GM12878 (cell line): ENCODE results near the gene ESR1. TPM values are rescaled to one million over a fixed set of nuclear protein-coding genes. Genes with fewer than 3 reads are reported as not detected.

ENCODE experiments used
- ATAC-seq: fragments of 200-7000 bp; cut with Tn5 transposase; 3 replicates; pipeline ENCODE4 v1.9.1; 2020; ENCODE audit warnings: mild to moderate bottlenecking, moderate library complexity
- BruUV-seq: library from RNA; stranded (reverse); fragments of 400-500 nt; replicated peaks from 2 replicates; lab custom pipeline; 2021; lab: Mats Ljungman, UMichigan
- CTCF ChIA-PET: fragments of 300-600 bp; sonication (Branson Sonifier 250); formaldehyde crosslinking; extraction: SDS; loops from one replicate; lab custom pipeline; 2021; ENCODE audit warnings: inconsistent platforms; lab: Yijun Ruan, JAX
- POLR2A ChIA-PET: fragments of 350-600 bp; formaldehyde crosslinking; extraction: SDS; loops from one replicate; lab custom pipeline; 2021; ENCODE audit warnings: inconsistent platforms; lab: Charles Lee
- RAD21 ChIA-PET: fragments of 300-600 bp; sonication (Branson Sonifier 250); formaldehyde crosslinking; loops from one replicate; lab custom pipeline; 2023; ENCODE audit warnings: antibody characterized with exemption; ENCODE audit not compliant: unreplicated experiment; lab: Charles Lee
- SMC1A ChIA-PET: fragments of 300-600 bp; sonication (Branson Sonifier 250); formaldehyde crosslinking; loops from one replicate; lab custom pipeline; 2023; ENCODE audit not compliant: unreplicated experiment, uncharacterized antibody; lab: Charles Lee
- DNase-seq: peaks from one replicate; pipeline ENCODE4 v3.0.0-alpha.2; 2011; ENCODE audit warnings: low read depth, low spot score
- FAIRE-seq: peaks from 3 replicates; lab custom pipeline; 2011; peaks lifted over from hg19 to GRCh38; lab: Jason Lieb, UNC
- H2AFZ ChIP-seq: 2 replicates; pipeline ENCODE4 v1.6.0; 2011; ENCODE audit warnings: low read depth, low read length, control low read depth; ENCODE audit not compliant: control insufficient read depth
- H3K27ac ChIP-seq: 2 replicates; pipeline ENCODE4 v1.5.1; 2011; ENCODE audit warnings: control low read depth; ENCODE audit not compliant: control insufficient read depth, insufficient read depth
- H3K27me3 ChIP-seq, 2 experiments: replicated peaks in 1 of 2; 2 replicates each; pipeline versions ENCODE4 v1.6.0 to v1.6.1; 2011; ENCODE audit warnings: low read length in 1 of 2; ENCODE audit not compliant: control insufficient read depth in 2 of 2, insufficient read depth in 2 of 2
- H3K36me3 ChIP-seq, 2 experiments: 2 replicates each; pipeline ENCODE4 v1.5.1; 2011; ENCODE audit warnings: low read length in 1 of 2; ENCODE audit not compliant: control insufficient read depth in 2 of 2, insufficient read depth in 2 of 2
- H3K4me1 ChIP-seq: 2 replicates; pipeline ENCODE4 v1.6.1; 2011; ENCODE audit warnings: mild to moderate bottlenecking, low read length, moderate library complexity, mixed read lengths; ENCODE audit not compliant: control insufficient read depth, insufficient read depth
- H3K4me2 ChIP-seq: 2 replicates; pipeline ENCODE4 v1.6.0; 2011; ENCODE audit warnings: control low read depth; ENCODE audit not compliant: control insufficient read depth, insufficient read depth
- H3K4me3 ChIP-seq: fragments of 200-600 bp; sonication (generic); 2 replicates; pipeline ENCODE4 v1.5.1; 2016
- H3K79me2 ChIP-seq: 2 replicates; pipeline ENCODE4 v1.6.0; 2011; ENCODE audit warnings: low read length; ENCODE audit not compliant: control insufficient read depth, insufficient read depth
- H3K9ac ChIP-seq: 2 replicates; pipeline ENCODE4 v1.8.0; 2011; ENCODE audit warnings: low read length, control low read depth, mixed read lengths; ENCODE audit not compliant: control insufficient read depth, insufficient read depth
- H3K9me3 ChIP-seq: replicated peaks from 3 replicates; pipeline ENCODE4 v1.5.1; 2011; ENCODE audit warnings: mild to moderate bottlenecking, low read length; ENCODE audit not compliant: control insufficient read depth, insufficient read depth
- H4K20me1 ChIP-seq: 2 replicates; pipeline ENCODE4 v1.6.0; 2011; ENCODE audit not compliant: control insufficient read depth, insufficient read depth
- ATF7 ChIP-seq: fragments of 450-650 bp; IDR thresholded peaks from 2 replicates; pipeline ENCODE4 v1.6.1; 2016; ENCODE audit warnings: low read depth, mild to moderate bottlenecking
- BCL11A ChIP-seq: IDR thresholded peaks from 2 replicates; pipeline ENCODE4 v1.6.1; 2011; ENCODE audit warnings: low read depth, low read length
- DPF2 ChIP-seq: fragments of 450-650 bp; IDR thresholded peaks from 2 replicates; pipeline ENCODE4 v1.6.1; 2017; ENCODE audit warnings: mild to moderate bottlenecking
- EZH2 ChIP-seq: IDR thresholded peaks from 2 replicates; pipeline ENCODE4 v1.6.1; 2012; ENCODE audit warnings: low read depth, mild to moderate bottlenecking, control low read depth, inconsistent platforms, low read length, borderline replicate concordance; ENCODE audit not compliant: control insufficient read depth
- FOS ChIP-seq: IDR thresholded peaks from 3 replicates; pipeline ENCODE4 v1.6.1; 2011; ENCODE audit warnings: borderline replicate concordance; ENCODE audit not compliant: insufficient read length; ENCODE audit errors: extremely low read depth
- IKZF1 ChIP-seq: fragments of 450-650 bp; conservative IDR thresholded peaks from 2 replicates; pipeline ENCODE4 v1.6.1; 2017; ENCODE audit warnings: antibody characterized with exemption, mild to moderate bottlenecking
- IKZF2 ChIP-seq, 2 experiments: fragments of 450-650 bp; IDR thresholded peaks; 2 replicates each; pipeline ENCODE4 v1.6.1; 2017; ENCODE audit warnings: mild to moderate bottlenecking in 2 of 2, moderate library complexity in 2 of 2
- IRF4 ChIP-seq: IDR thresholded peaks from 2 replicates; pipeline ENCODE4 v1.6.1; 2011; ENCODE audit warnings: low read depth, low read length
- JUNB ChIP-seq: IDR thresholded peaks from 2 replicates; pipeline ENCODE4 v1.6.1; 2016; ENCODE audit warnings: antibody characterized with exemption, mild to moderate bottlenecking
- RUNX3 ChIP-seq: IDR thresholded peaks from 2 replicates; pipeline ENCODE4 v1.6.1; 2012; ENCODE audit warnings: low read length, inconsistent platforms
- SREBF2 ChIP-seq: IDR thresholded peaks from 2 replicates; pipeline ENCODE4 v1.6.1; 2012; ENCODE audit warnings: mild to moderate bottlenecking, low read length
- YY1 ChIP-seq: IDR thresholded peaks from 2 replicates; pipeline ENCODE4 v1.6.1; 2011; ENCODE audit warnings: low read depth, mild to moderate bottlenecking, low read length
- ZBTB11 ChIP-seq: fragments of 450-650 bp; formaldehyde crosslinking; IDR thresholded peaks from 2 replicates; pipeline ENCODE4 v1.5.0; 2022; ENCODE audit warnings: mild to moderate bottlenecking, missing genetic modification characterization
- in situ Hi-C: fragments of 300-500 bp; cut with MboI; formaldehyde crosslinking; loops from 9 replicates; pipeline ENCODE4 v1.14.3; 2018; ENCODE audit warnings: mixed read lengths
- intact Hi-C: fragments of 100-400 bp; cut with micrococcal nuclease; formaldehyde crosslinking; loops from one replicate; pipeline ENCODE4 v1.14.2; 2022; ENCODE audit not compliant: unreplicated experiment
- polyA plus RNA-seq, 11 experiments: library from polyadenylated mRNA; depleted of rRNA in 4 of 11; unstranded in 6 of 11; stranded (reverse) in 5 of 11; fragments of >200 nt; fragmentation: Nextera tagmentation in 4 of 11; fragmentation: Illumina TruSeq in 1 of 11; extraction: Ambion mirVana in 4 of 11; extraction: Trizol in 1 of 11; gene quantifications; 1 replicate in 1 of 11; 2 replicates in 10 of 11; pipeline versions ENCODE4 v1.2.1 to v1.2.3, GENCODE V29; 2011 to 2016; ENCODE audit warnings: inconsistent platforms in 2 of 11, missing spikeins in 2 of 11, low read depth in 1 of 11
- total RNA-seq, 4 experiments: library from RNA; depleted of rRNA in 3 of 4; stranded (reverse); fragments of >200 nt in 3 of 4; fragmentation: Illumina TruSeq in 1 of 4; extraction: Trizol in 1 of 4; gene quantifications; 2 replicates each; pipeline versions ENCODE4 v1.2.1 to v1.2.3, GENCODE V29; 2013 to 2021

The ESR1 gene
- total and polyA plus RNA-seq, 10 of the 15 experiments (the other 5 are each of a cell fraction or from before 2014, with no cell fraction given): 0.03 to 0.51 (median 0.21) TPM; not detected in 4

GRCh38 chr6:152161501-152161900 is 354.0 kb downstream of the ESR1 start:
- H3K79me2 ChIP-seq: no peaks in the 10 kb centered on the region
- FAIRE-seq (no peak), ATAC-seq (peak; percentile 74), DNase-seq (no peak)
- H3K4me1 ChIP-seq: peaks cover 7% of the 10 kb centered on the region; the same call in 1 of the 2 replicates
- H3K36me3 ChIP-seq: no peaks in the 10 kb centered on the region; a peak in 1 of 4 replicates
- ChIA-PET RAD21 (interaction anchor here (1.2 kb wide), 1 partner anchor 9 kb away, joined by 3 read pairs; no protein-coding TSS in a partner anchor), POLR2A (no interaction called here), CTCF (interaction anchor here (0.6 to 1.3 kb wide), 3 partner anchors 37 to 177 kb away, joined by 3 to 5 read pairs (median 4); no protein-coding TSS in a partner anchor), SMC1A (interaction anchor here (0.9 to 3.0 kb wide), 3 partner anchors 9 to 39 kb away, joined by 3 to 18 read pairs (median 4); no protein-coding TSS in a partner anchor)
- intact Hi-C loops: no loop called here
- no peaks in the 10 kb centered on the region for H3K27me3 ChIP-seq
- TF ChIP-seq BCL11A (0 out of 2 replicates have a peak, but pooled peaks have one; percentile 10), JUNB (peak; percentile 50), EZH2 (no peak), ZBTB11 (no peak), ATF7 (no peak), IKZF1 (peak; percentile 35; the same call in 1 of the 2 replicates), SREBF2 (no peak), FOS (no peak), DPF2 (0 out of 2 replicates have a peak, but pooled peaks have one; percentile 21), IRF4 (0 out of 2 replicates have a peak, but pooled peaks have one; percentile 19), RUNX3 (peak; percentile 40; the same call in 1 of the 2 replicates), YY1 (no peak), IKZF2 (IDR thresholded peaks at IDR 0.05) (peak; percentile 32 to 57; a peak in 3 of 4 replicates)
- in situ Hi-C loops: no loop called here
- no peak overlapping the region for H3K4me3 ChIP-seq
- no peaks in the 10 kb centered on the region; the same call in 2 of the 3 replicates for H3K9me3 ChIP-seq
- no TSS peak for BruUV-seq
- H3K27ac ChIP-seq: no peak overlapping the region
- no peak overlapping the region for H2AFZ ChIP-seq
- H3K4me2 ChIP-seq: no peak overlapping the region
- no peaks in the 10 kb centered on the region for H4K20me1 ChIP-seq
- H3K9ac ChIP-seq: no peak overlapping the region
